GM06990 (cell line): Measurements from ENCODE around the gene C4A.

Source experiments
- DNase-seq: peaks from one replicate; pipeline ENCODE4 v3.0.0-alpha.2; 2011; ENCODE audit not compliant: insufficient read length; ENCODE audit errors: extremely low read depth
- H3K27me3 ChIP-seq: replicated peaks from 2 replicates; pipeline ENCODE4 v1.6.0; 2011; ENCODE audit warnings: low read length; ENCODE audit not compliant: control insufficient read depth, insufficient read depth
- H3K36me3 ChIP-seq: 2 replicates; pipeline ENCODE4 v1.5.1; 2011; ENCODE audit warnings: low read length; ENCODE audit not compliant: control insufficient read depth, insufficient read depth
- H3K4me3 ChIP-seq: replicated peaks from 2 replicates; pipeline ENCODE4 v1.5.1; 2011; ENCODE audit warnings: low read depth, mild to moderate bottlenecking, control low read depth, low read length
- CTCF ChIP-seq: IDR thresholded peaks from 2 replicates; pipeline ENCODE4 v1.5.1; 2011; ENCODE audit warnings: low read length, control low read depth, mild to moderate bottlenecking, inconsistent platforms; ENCODE audit not compliant: insufficient read depth, poor library complexity, severe bottlenecking

Gene C4A

DNA sequence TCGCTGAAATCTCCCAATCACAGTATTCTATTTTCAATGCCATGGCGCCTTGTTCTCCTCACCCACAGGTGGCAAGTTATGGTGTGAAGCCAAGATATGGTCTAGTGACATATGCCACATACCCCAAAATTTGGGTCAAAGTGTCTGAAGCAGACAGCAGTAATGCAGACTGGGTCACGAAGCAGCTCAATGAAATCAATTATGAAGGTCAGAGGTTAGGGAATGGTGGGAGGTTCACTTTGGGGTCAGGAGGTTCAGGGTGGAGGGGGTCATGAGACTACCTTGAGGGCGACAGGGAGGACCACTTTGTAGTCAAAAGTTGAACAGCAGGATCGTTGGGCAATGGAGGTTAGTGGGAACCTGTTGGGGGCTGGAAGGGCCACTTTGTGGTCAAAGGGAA is 33.6 kb upstream of the C4A start:
- Histone ChIP-seq H3K4me3 (no peak overlapping the region), H3K27me3 (peaks cover 1% of the 10 kb centered on the region; the same call in 1 of the 2 replicates), H3K36me3 (peaks cover 6% of the 10 kb centered on the region)
- DNase-seq = no peak
- TF ChIP-seq CTCF = no peak

- H3K27me3 ChIP-seq = peaks cover 1% of the 10 kb centered on the region; the same call in 1 of the 2 replicates
- DNase-seq = no peak
- H3K4me3 ChIP-seq = no peak overlapping the region
- peaks cover 6% of the 10 kb centered on the region for H3K36me3 ChIP-seq
- TF ChIP-seq CTCF = no peak
Observed at GRCh38 chr6:31948753-31949413, 33.0 kb upstream of the C4A start.

- Histone ChIP-seq H3K4me3 (no peak overlapping the region), H3K36me3 (peaks cover 14% of the 10 kb centered on the region), H3K27me3 (no peaks in the 10 kb centered on the region)
- no peak for TF ChIP-seq CTCF
- no peak for DNase-seq
Observed at GRCh38 chr6:31949926-31950548, 31.8 kb upstream of the C4A start.

DNA sequence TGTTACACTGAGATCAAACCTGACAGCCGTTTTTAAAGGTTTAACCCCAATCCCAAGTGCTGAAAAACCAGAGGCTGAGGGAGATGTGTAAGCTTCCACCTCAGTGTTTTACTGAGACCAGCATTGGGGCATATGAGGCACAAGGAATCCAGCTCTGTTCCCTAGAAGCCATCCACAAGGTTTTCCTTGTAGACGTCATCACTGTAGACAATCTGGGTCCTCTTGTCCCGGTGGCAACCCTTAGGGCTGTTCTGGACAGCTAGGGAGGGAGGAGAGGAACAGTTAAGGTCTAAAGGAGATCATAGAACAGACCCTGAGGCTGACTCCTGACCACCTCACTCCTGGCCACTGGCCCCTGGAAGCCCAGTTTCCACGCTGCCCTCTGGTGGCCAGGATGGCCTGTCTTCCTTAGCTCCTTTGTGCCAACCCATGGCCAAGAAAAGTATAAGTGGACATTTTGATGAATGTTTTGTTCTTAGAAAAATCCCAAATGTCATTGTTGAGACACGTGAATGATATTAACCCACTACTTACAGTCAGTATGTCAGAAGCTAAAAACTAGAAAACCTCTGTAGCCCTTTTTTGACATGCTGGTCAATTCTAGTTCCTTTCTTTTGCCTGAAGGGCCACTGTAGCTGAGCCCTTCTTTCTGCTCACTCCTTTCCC is 29.6 kb upstream of the C4A start:
- Histone ChIP-seq H3K4me3 (no peak overlapping the region), H3K36me3 (peaks cover 21% of the 10 kb centered on the region), H3K27me3 (no peaks in the 10 kb centered on the region)
- peak; percentile 56 for TF ChIP-seq CTCF
- DNase-seq = no peak

DNA sequence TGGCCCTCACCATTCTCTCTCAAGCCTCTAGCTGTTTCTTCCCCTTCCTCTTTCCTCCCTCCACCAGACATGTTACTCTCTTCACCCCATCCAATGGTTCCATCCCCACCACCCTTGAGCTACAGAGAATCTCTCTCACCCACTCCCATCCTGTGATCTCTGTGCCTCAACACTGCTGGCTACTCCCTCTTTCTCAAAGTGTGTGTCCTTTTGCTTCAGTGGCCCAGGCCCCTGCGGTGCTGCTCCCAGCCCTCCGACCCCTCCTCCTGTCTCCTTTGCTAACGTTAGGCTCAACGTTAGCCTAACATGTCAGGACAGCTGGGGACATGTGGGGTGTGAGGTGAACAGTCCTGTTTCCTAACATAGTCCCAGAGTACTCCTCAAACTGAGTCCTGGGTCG is 29.0 kb upstream of the C4A start:
- Histone ChIP-seq H3K4me3 (no peak overlapping the region), H3K27me3 (no peaks in the 10 kb centered on the region), H3K36me3 (peaks cover 21% of the 10 kb centered on the region)
- no peak for TF ChIP-seq CTCF
- DNase-seq = no peak
